HEK293T (cell line): Measurements from ENCODE around the gene TMEM106A.

Experiments
- ARNT ChIP-seq: fragments of 450-650 bp; IDR thresholded peaks from 2 replicates; pipeline ENCODE4 v1.6.1; 2017; ENCODE audit warnings: mild to moderate bottlenecking
- BHLHE40 ChIP-seq: fragments of 450-650 bp; IDR thresholded peaks from 2 replicates; pipeline ENCODE4 v1.6.1; 2016; ENCODE audit warnings: mild to moderate bottlenecking, moderate library complexity, borderline replicate concordance
- FOXA1 ChIP-seq: fragments of 450-650 bp; IDR thresholded peaks from 2 replicates; pipeline ENCODE4 v1.6.1; 2016; ENCODE audit warnings: mild to moderate bottlenecking
- LEF1 ChIP-seq: fragments of 450-650 bp; IDR thresholded peaks from 2 replicates; pipeline ENCODE4 v1.6.1; 2017; ENCODE audit warnings: mild to moderate bottlenecking, borderline replicate concordance

GRCh38 chr17:43216369-43216761 lies 4.7 kb downstream of the TMEM106A start:
- TF ChIP-seq BHLHE40, result no peak
- TF ChIP-seq LEF1, result no peak
- TF ChIP-seq FOXA1, result no peak
- no peak for TF ChIP-seq ARNT
